CD4-positive, alpha-beta T cell treated with Interleukin-4 for 4 hours (primary cell): ENCODE data around the gene C5orf46.
"Not testable (repeated sequence)": the region's sequence is repeated elsewhere in the genome, so short reads cannot be mapped to it uniquely, and the experiment has no call there.

Source experiments
- DNase-seq: peaks from one replicate; pipeline ENCODE4 v3.0.0-alpha.2; 2020

C5orf46 gene

GRCh38 chr5:147892696-147893296 is 13.5 kb downstream of the C5orf46 start:
- DNase-seq, result no peak

- DNase-seq, result no peak
Observed at GRCh38 chr5:147887930-147888329, 18.4 kb downstream of the C5orf46 start.

DNA sequence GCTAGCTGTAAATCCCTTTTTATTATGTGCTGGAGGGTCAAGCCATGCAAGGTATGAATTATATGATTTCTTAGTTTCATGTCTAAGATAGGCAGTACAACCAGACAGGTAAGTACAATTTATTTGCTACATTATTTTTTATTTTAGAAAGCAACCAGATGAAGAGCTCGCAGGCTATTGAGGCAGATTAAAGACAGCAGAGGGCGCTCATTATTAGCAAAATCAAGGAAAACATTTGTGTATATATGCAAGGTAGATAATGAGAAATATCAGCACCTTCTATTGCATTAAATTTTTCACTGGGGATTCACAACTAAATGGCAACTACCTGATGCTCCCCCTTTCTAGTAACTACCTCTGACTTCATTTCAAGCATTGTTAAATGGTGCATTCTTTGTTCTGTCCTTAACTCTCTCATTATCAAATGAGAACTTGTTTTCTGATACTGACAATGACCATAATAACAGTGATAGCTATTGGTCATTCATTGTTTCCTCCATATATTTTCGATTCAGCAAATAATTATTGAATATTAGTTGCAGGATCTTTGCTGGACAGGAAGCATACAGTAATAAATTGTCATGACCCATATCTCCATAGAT is 19.2 kb downstream of the C5orf46 start:
- no peak for DNase-seq

DNA sequence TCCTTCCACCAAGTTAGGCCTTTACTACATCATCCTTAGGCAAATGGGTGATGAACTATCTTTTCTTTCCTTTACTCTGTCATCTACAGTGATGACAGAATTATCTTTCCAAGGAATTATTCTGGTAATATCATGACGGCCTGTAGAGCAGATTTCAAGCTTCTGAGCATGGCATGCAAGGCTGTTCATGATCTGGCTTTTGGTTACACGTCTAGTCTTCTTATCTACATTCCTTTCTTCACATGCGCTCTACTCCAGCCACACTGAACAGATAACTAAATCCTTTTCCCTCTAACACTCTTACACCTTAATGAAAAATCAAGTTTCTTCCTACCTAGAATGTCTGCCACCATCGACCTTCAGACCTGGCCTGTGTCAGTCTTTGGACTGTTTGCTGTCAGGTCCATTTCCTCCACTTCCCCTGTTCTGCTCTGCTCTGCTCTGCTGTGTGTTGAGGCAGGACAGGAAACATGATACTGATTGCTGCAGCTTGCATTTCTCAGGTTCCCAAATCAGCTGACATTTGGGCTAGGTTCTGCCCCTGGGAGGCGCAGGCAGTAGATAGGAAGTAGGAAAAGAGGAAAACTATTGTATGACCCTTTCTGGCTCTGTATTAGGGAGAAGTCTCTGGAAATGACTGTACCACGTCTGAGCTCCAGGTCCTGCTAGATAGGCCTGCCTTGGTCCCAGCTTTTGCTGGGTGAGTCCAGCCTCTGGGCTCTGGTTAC is 23.6 kb downstream of the C5orf46 start:
- no peak for DNase-seq

GRCh38 chr5:147880487-147880886 is 25.9 kb downstream of the C5orf46 start:
- DNase-seq, result no peak

GRCh38 chr5:147879784-147880183 is 26.6 kb downstream of the C5orf46 start:
- DNase-seq, result no peak

GRCh38 chr5:147878066-147878759 is 28.1 kb downstream of the C5orf46 start, which contains the start of gene SCGB3A2:
SCGB3A2 (plus strand) TSS chr5:147878711; CDS start chr5:147878804, 93 bp downstream.
- DNase-seq, result no peak

DNA sequence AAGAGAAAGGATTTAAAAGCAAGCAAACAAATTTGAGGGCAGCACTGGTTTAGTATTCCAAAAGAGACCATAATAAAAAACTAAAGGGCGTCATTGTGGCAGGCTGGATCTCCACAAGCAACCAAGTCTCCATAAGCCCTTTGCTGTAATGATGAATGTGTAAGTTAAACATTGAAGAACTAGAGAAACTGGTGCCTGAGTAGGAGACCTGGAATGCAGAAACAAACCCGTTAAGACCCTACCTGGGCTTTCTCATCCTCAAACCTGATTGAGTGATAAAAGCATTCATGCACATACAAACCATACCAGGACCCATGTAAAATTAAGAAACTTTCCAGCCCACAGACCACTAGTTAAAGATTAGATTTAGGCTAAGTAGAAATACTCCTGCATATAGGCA is 29.7 kb downstream of the C5orf46 start:
- no peak for DNase-seq

DNA sequence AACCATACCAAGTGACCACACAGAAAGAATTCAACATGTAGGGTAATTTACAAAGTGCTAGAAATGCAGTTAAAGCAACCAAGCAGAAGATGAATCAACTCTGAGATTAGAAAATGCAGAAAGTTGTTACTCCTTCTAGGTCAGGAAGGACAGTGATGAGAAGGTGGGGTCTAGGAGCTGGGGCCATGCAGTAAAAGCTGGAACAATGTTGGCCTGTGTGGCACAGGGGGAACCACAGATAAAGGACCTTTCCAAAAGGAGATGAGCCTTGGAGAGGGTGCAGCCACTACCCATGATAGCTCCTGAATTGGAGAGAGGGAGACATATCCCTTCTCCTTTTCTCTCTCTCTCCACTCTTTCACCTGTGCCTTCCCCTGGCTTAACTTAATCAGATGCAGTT is 30.2 kb downstream of the C5orf46 start:
- DNase-seq, result no peak

DNA sequence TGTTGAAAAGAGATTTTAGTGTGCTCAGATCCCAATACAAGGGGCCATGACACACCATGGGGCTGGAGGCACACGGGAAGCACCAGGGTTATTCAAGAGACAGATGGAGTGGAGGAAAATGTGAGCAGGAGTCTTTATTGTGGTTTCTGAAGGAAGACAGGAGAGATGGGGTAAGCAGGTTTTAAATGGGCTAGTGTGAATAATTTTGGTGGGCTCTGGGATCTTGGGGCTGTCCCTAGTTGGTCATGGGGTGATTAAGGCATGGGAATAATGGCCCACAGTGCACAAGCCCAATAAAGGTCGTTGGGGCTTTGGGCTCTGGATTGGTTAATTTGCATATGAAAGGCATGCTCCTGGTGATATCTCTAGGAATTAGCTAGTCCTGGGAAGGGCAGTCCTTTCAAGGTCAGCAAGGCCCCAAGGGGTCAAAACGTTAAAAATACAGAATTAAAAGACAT is 31.4 kb downstream of the C5orf46 start:
- DNase-seq, result no peak

GRCh38 chr5:147874118-147874875 is 32.0 kb downstream of the C5orf46 start:
- DNase-seq, result not testable (repeated sequence)

DNA sequence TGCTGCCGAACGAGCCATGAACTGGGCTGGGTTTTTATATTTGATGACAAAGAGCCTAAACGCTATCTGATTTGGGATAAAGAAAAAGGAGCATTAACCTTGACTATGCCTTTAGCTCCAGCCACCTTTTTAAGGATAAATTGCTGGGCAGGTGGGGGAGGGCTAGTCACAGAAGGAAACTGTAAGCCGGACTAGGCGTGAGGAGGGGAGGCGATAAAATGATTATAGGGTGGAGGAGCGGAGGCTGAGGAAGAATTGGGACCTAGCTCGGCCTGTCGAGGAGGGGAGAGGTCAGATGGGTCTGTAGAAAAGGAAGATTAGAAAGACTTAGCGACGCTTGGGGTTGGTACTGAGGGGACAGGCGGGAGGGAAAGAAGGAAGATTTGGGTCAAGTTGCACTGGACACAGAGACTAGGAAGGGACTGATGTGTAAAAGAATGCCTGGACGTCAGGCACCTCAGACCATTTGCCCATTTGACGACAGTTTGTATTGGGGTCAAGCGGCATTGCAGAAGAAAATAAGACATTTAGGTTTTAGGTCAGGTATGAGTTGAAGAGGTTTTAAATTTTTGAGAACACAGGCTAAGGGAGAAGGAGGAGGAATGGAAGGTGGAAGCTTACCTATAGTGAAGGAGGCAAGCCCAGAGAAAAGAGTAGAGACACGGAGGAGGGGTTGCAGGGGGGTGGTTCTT is 33.4 kb downstream of the C5orf46 start:
- not testable (repeated sequence) for DNase-seq

- DNase-seq, result not testable (repeated sequence)
Observed at GRCh38 chr5:147871980-147872549, 34.3 kb downstream of the C5orf46 start.

DNA sequence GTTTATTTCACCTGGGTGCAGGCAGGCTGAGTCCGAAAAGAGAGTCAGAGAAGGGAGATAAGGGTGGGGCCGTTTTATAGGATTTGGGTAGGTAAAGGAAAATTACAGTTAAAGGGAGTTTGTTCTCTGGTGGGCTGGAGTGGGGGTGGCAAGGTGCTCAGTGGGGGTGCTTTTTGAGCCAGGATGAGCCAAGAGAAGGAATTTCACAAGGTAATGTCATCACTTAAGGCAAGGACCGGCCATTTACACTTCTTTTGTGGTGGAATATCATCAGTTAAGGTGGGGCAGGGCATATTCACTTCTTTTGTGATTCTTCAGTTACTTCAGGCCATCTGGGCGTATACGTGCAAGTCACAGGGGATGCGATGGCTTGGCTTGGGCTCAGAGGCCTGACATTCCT is 36.4 kb downstream of the C5orf46 start:
- not testable (repeated sequence) for DNase-seq

- no peak for DNase-seq
Observed at GRCh38 chr5:147869112-147869511, 37.2 kb downstream of the C5orf46 start.

DNA sequence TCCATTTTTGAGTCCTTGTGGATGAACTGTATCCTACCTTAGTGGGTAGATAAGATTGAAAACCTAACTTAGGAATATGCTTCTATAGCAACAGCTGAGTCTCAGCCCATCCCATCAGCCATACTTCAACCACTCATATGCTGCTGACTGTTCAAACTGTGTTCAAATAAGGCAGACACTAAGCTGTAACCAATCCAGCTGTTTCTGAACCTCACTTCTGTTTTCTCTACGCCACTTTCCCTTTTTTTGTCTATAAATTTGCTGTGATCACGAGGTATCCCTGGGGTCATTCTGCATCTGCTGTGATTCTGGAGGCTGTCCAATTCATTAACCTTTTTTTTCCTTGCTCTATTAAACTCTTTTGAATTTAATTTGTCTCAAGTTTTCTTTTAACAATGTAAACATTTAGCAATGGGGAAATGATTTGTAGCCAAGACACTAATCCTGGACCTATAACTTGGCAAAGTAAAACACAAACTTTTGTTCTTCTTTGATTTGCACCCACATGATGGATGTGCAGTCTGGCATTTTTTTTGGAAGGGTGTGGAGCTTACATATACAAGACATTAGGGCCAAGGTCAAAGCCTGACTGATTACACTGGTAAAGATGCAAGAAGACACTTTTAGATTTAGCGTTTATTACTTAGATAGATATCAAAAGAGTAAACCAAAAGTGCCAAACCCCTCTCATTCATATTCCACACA is 42.7 kb downstream of the C5orf46 start:
- DNase-seq, result no peak

DNA sequence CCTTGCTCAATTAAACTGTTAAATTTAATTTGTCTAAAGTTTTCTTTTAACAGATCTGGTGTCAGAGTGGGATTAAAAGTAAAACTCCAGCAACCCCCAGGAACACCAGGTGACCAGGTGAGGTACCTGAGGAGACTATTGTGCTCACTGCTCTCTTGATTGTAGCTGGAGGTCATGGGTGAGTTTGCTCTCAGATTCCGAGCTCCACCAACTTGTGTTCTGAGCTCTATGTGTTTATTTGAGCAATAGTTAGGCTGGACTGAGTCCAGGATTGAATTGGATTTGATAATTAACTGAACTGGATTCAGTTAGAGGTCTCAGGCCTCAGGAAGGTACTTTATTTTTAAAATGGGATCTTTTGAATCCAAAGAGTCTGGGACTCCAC is 45.7 kb downstream of the C5orf46 start:
- no peak for DNase-seq

DNA sequence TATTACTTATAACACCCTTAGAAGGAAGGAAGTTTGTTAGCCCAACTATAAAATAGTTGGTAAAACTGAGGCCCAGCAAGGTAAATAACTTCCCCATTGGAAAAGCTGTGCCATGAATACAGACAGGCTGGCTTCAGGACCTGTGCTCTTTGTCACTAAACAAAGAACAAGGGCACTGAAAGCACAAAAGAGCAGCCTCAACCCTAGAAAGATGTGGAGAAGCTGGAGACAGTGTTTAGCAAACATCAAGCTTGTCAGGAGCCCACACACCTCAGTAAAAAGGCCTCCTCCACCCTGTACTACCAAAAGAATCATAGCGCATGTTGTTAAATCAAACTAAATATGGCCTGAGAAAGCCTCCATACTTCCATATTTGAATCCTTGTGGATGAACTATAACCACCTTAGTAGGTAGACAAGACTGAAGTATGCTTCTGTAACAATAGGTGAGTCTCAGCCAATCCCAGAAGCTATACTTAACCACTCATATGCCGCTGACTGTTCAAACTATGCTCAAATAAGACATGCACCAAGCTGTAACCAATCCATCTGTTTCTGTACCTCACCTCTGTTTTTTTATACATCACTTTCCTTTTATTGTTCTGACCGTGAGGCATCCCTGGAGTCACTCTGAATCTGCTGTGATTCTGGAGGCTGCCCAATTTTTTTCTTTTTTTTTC is 46.2 kb downstream of the C5orf46 start:
- DNase-seq, result no peak

- DNase-seq, result no peak
Observed at GRCh38 chr5:147858565-147858964, 47.8 kb downstream of the C5orf46 start.
